ENCODE results near the gene ACSL3.

Gene ACSL3

GRCh38 chr2:222904557-222905258 is 43.9 kb downstream of the ACSL3 start:
- Histone ChIP-seq H3K4me3 (IDR thresholded peaks at IDR 0.05; ENCODE audit: insufficient read depth, low read depth, low read length) (no peak overlapping the region), H3K4me1 (ENCODE audit: low read depth, poor library complexity, severe bottlenecking) (peaks cover 6% of the 10 kb centered on the region), H3K27me3 (ENCODE audit: insufficient read depth, low read depth) (no peaks in the 10 kb centered on the region), H4K20me1 (ENCODE audit: insufficient read depth) (no peaks in the 10 kb centered on the region; the same call in 1 of the 2 replicates), H3K36me3 (ENCODE audit: insufficient read depth) (no peaks in the 10 kb centered on the region; the same call in 1 of the 2 replicates), H3K27ac (no peak overlapping the region), H3K79me2 (ENCODE audit: insufficient read depth, low read depth) (peaks cover 29% of the 10 kb centered on the region; the same call in 1 of the 2 replicates), H2AFZ (ENCODE audit: low read depth) (no peak overlapping the region), H3K4me2 (no peak overlapping the region), H3K9ac (no peak overlapping the region)
- no peak for TF ChIP-seq CTCF (conservative IDR thresholded peaks at IDR 0.05; ENCODE audit: low read depth, low read length)

DNA sequence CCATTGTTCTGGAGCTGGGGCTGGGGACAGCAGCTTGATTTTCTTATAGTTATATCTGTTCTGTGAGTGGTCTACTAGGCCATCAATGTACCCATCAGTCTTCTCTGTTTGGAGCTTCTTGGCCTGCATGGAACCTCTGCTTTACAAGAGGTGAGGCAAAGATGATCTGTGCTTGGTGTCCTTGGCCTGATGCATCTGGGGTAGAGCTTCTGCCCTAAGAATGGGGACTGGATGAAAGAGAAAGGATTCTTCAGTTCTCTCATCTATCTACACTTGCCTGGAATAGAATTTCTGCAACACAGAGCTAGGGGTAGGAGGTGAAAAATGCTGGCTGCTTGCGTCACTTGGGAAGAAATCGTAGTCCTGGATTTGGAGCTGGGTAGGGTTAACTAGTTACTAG is 46.2 kb downstream of the ACSL3 start:
- no peak for TF ChIP-seq CTCF (conservative IDR thresholded peaks at IDR 0.05; ENCODE audit: low read depth, low read length)
- Histone ChIP-seq H2AFZ (ENCODE audit: low read depth) (no peak overlapping the region), H3K4me2 (no peak overlapping the region), H3K4me3 (IDR thresholded peaks at IDR 0.05; ENCODE audit: insufficient read depth, low read depth, low read length) (no peak overlapping the region), H3K27me3 (ENCODE audit: insufficient read depth, low read depth) (no peaks in the 10 kb centered on the region), H4K20me1 (ENCODE audit: insufficient read depth) (no peaks in the 10 kb centered on the region; the same call in 1 of the 2 replicates), H3K27ac (no peak overlapping the region), H3K79me2 (ENCODE audit: insufficient read depth, low read depth) (peaks cover 41% of the 10 kb centered on the region; the same call in 1 of the 2 replicates), H3K9ac (no peak overlapping the region), H3K36me3 (ENCODE audit: insufficient read depth) (no peaks in the 10 kb centered on the region; the same call in 1 of the 2 replicates), H3K4me1 (ENCODE audit: low read depth, poor library complexity, severe bottlenecking) (peaks cover 30% of the 10 kb centered on the region)

GRCh38 chr2:222907790-222908441 is 47.1 kb downstream of the ACSL3 start:
- H3K4me1 ChIP-seq (ENCODE audit: low read depth, poor library complexity, severe bottlenecking) = peaks cover 38% of the 10 kb centered on the region
- TF ChIP-seq CTCF (conservative IDR thresholded peaks at IDR 0.05; ENCODE audit: low read depth, low read length) = no peak
- no peak overlapping the region for H3K27ac ChIP-seq
- H2AFZ ChIP-seq (ENCODE audit: low read depth) = no peak overlapping the region
- no peaks in the 10 kb centered on the region; the same call in 1 of the 2 replicates for H3K36me3 ChIP-seq (ENCODE audit: insufficient read depth)
- H3K9ac ChIP-seq = no peak overlapping the region
- no peaks in the 10 kb centered on the region for H3K27me3 ChIP-seq (ENCODE audit: insufficient read depth, low read depth)
- H3K4me3 ChIP-seq (IDR thresholded peaks at IDR 0.05; ENCODE audit: insufficient read depth, low read depth, low read length) = no peak overlapping the region
- H3K79me2 ChIP-seq (ENCODE audit: insufficient read depth, low read depth) = peaks cover 47% of the 10 kb centered on the region; the same call in 1 of the 2 replicates
- no peak overlapping the region for H3K4me2 ChIP-seq
- peaks cover 6% of the 10 kb centered on the region; the same call in 1 of the 2 replicates for H4K20me1 ChIP-seq (ENCODE audit: insufficient read depth)

DNA sequence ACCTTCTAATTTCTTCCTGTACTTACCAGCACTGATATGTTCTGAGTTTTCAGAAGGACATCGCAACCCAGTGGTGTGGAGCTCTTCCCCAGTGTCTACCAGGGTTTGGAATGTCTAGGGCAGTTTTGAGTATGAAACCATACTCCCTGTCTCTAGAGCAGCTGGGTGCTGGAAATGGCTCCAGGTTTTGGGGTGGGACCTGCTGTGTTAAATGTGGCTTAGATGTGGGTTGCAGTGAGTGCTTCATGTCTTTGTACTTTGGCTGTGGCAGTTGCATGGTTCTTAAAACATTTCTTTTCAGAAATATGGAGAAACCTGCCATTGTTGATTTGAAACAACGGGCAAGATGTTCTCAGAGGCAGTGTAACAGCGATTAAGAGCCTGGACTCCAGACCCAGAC is 48.5 kb downstream of the ACSL3 start:
- H3K4me1 ChIP-seq (ENCODE audit: low read depth, poor library complexity, severe bottlenecking) = peaks cover 49% of the 10 kb centered on the region
- H3K9ac ChIP-seq = no peak overlapping the region
- no peak overlapping the region for H3K27ac ChIP-seq

More for the DNA sequence above, 48.5 kb downstream of the ACSL3 start:
- no peak for TF ChIP-seq CTCF (conservative IDR thresholded peaks at IDR 0.05; ENCODE audit: low read depth, low read length)
- no peaks in the 10 kb centered on the region; the same call in 1 of the 2 replicates for H3K36me3 ChIP-seq (ENCODE audit: insufficient read depth)
- no peak overlapping the region for H3K4me3 ChIP-seq (IDR thresholded peaks at IDR 0.05; ENCODE audit: insufficient read depth, low read depth, low read length)
- peaks cover 59% of the 10 kb centered on the region; the same call in 1 of the 2 replicates for H3K79me2 ChIP-seq (ENCODE audit: insufficient read depth, low read depth)
- H3K4me2 ChIP-seq = no peak overlapping the region
- no peak overlapping the region for H2AFZ ChIP-seq (ENCODE audit: low read depth)
- H3K27me3 ChIP-seq (ENCODE audit: insufficient read depth, low read depth) = no peaks in the 10 kb centered on the region
- H4K20me1 ChIP-seq (ENCODE audit: insufficient read depth) = peaks cover 6% of the 10 kb centered on the region; the same call in 1 of the 2 replicates

All from KMS-11 (cell line).